OCI-LY3 (cell line): ENCODE measurements around the gene NR2F6.

Experiments
- CTCF ChIP-seq: fragments of 200-600, 300-600 bp; sonication (generic); IDR thresholded peaks from 2 replicates; pipeline ENCODE4 v1.5.1; 2014; ENCODE audit warnings: antibody characterized with exemption, low read length, low read depth
- EZH2phosphoT487 ChIP-seq: fragments of 200-600 bp; shearing (Covaris generic); IDR thresholded peaks from 2 replicates; pipeline ENCODE4 v1.6.1; 2018; ENCODE audit warnings: antibody characterized with exemption, mixed run types, low read depth

GRCh38 chr19:17237747-17238706, 7.7 kb downstream of the NR2F6 start:
- TF ChIP-seq CTCF (no peak), EZH2phosphoT487 (no peak)
